Stimulated activated CD8-positive, alpha-beta memory T cell treated with anti-CD3 and anti-CD28 coated beads, Interleukin-15, amount 100 ng/mL, for 1 hour (primary cell): Measurements from ENCODE around the gene CRB2.

Source experiments
- DNase-seq: peaks from one replicate; pipeline ENCODE4 v3.0.0-alpha.2; 2020; ENCODE audit warnings: low read depth

CRB2 gene

GRCh38 chr9:123348317-123348992, 7.5 kb upstream of the CRB2 start:
- no peak for DNase-seq

- no peak for DNase-seq
Measured at GRCh38 chr9:123349033-123349432, 7.0 kb upstream of the CRB2 start.

- peak; percentile 43 for DNase-seq
Measured at GRCh38 chr9:123349691-123350480, 6.1 kb upstream of the CRB2 start.

GRCh38 chr9:123350590-123351310, 5.2 kb upstream of the CRB2 start:
- DNase-seq = no peak

GRCh38 chr9:123353041-123353440, 3.0 kb upstream of the CRB2 start:
- DNase-seq = no peak

GRCh38 chr9:123353984-123354591, 1.9 kb upstream of the CRB2 start:
- DNase-seq = peak; percentile 38

GRCh38 chr9:123354806-123355508, 1.0 kb upstream of the CRB2 start:
- DNase-seq = no peak

GRCh38 chr9:123356851-123357742, 1.1 kb downstream of the CRB2 start:
- no peak for DNase-seq

- no peak for DNase-seq
Measured at GRCh38 chr9:123357743-123358059, 1.7 kb downstream of the CRB2 start.

- no peak for DNase-seq
Measured at GRCh38 chr9:123358181-123358905, 2.3 kb downstream of the CRB2 start.

- no peak for DNase-seq
Measured at GRCh38 chr9:123359106-123359505, 3.1 kb downstream of the CRB2 start.

GRCh38 chr9:123359546-123359945, 3.5 kb downstream of the CRB2 start:
- no peak for DNase-seq

GRCh38 chr9:123360161-123361085, 4.4 kb downstream of the CRB2 start:
- DNase-seq = no peak

- no peak for DNase-seq
Measured at GRCh38 chr9:123361086-123361730, 5.2 kb downstream of the CRB2 start.

- DNase-seq = no peak
Measured at GRCh38 chr9:123361731-123362510, 5.9 kb downstream of the CRB2 start.

- no peak for DNase-seq
Measured at GRCh38 chr9:123362856-123363255, 6.9 kb downstream of the CRB2 start.

GRCh38 chr9:123364241-123364824, 8.3 kb downstream of the CRB2 start:
- DNase-seq = no peak
